ENCODE data around the gene TLR9. TPM values are rescaled to one million over a fixed set of nuclear protein-coding genes. Genes with fewer than 3 reads are reported as not detected.
A peak's percentile ranks its signal among the peaks of the same experiment; 100 is the strongest.

Gene TLR9
- total and polyA plus RNA-seq, 3 donors from 2014 or later, result 0.08 to 0.25 (median 0.20) TPM

DNA sequence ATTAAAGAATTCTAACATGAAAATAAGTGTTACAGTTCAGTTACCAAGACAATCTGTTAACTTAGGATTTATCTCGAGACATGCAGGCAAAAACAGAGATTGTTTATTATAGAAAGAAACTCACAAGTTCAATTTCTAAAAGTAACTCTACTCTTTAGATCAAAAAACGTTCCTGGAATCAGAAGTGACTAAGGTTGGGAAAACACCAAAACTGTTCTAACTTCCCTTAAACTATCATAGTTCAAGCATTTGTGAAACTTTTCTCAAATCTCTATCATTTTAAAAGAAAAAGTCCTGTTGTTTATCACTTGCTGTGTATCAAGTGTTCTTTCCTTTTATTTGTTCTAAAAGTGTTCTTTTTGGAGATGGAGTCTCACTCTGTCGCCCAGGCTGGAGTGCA lies 44.3 kb upstream of the TLR9 start:
- Histone ChIP-seq H3K36me3 (ENCODE audit: low read depth, missing control alignments) (peaks cover 4% of the 10 kb centered on the region), H3K27me3 (no peaks in the 10 kb centered on the region), H3K4me3 (no peak overlapping the region), H3K9me3 (no peaks in the 10 kb centered on the region), H3K27ac (peak overlapping the region in 1 of 2 donors; percentile 47), H3K4me1 (peaks cover 40% of the 10 kb centered on the region)
- no peak for DNase-seq
- 32 to 50% methylated on average over 3 of the region's 3 CpGs for WGBS, 2 donors
- intact Hi-C loops (cut with DNase I; ENCODE audit: low total_unique reads), result no loop called here
- TF ChIP-seq POLR2A (IDR thresholded peaks at IDR 0.05) (no peak), CTCF (IDR thresholded peaks at IDR 0.05) (no peak)

DNA sequence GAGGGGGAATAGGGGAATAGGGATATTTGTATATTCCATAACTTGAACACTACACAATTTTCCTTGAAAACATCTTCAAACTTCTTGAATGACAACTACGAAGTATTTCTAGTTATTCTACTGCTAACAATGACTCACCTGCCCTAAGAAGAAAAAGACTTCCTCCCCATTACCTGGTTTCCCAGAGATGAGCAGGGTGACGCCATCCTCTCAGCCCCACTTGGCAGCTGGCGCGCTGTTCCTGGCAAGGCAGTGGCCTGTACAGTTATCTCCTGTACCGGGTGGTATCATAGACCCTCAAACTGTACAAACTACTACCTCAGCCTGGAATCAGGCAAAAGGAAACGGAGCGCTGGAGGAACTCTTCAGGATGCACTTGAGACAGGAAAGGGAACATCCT lies 42.6 kb upstream of the TLR9 start:
- no peak for DNase-seq
- 80 to 84% methylated on average over 7 of the region's 7 CpGs for WGBS, 2 donors
- Histone ChIP-seq H3K4me3 (no peak overlapping the region), H3K9me3 (no peaks in the 10 kb centered on the region), H3K27me3 (no peaks in the 10 kb centered on the region), H3K4me1 (peaks cover 35% of the 10 kb centered on the region), H3K27ac (no peak overlapping the region), H3K36me3 (ENCODE audit: low read depth, missing control alignments) (no peaks in the 10 kb centered on the region)
- intact Hi-C loops (cut with DNase I; ENCODE audit: low total_unique reads), result no loop called here
- no peak for TF ChIP-seq CTCF (IDR thresholded peaks at IDR 0.05)
- TF ChIP-seq POLR2A (IDR thresholded peaks at IDR 0.05), result no peak

DNA sequence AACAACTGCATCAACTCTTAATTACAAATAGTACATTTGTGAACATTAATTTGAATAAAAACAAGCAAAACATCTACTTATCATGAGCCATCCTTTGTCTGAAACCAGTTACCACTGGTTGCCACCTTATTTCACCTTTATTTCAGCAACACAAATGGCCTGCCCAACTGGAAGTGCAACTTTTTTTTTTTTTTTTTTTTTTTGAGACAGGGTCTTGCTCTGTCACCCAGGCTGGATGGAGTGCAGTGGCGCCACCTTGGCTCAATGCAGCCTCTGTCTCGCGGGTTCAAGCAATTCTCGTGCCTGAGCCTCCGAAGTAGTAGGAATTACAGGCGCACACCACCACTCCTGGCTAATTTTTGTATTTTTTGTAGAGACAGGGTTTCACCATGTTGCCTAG lies 39.9 kb upstream of the TLR9 start:
- Histone ChIP-seq H3K9me3 (no peaks in the 10 kb centered on the region), H3K4me3 (no peak overlapping the region), H3K4me1 (peaks cover 13% of the 10 kb centered on the region), H3K27ac (no peak overlapping the region), H3K36me3 (ENCODE audit: low read depth, missing control alignments) (no peaks in the 10 kb centered on the region), H3K27me3 (no peaks in the 10 kb centered on the region)
- DNase-seq, result no peak
- intact Hi-C loops (cut with DNase I; ENCODE audit: low total_unique reads), result no loop called here
- no peak for TF ChIP-seq POLR2A (IDR thresholded peaks at IDR 0.05)
- no peak for TF ChIP-seq CTCF (IDR thresholded peaks at IDR 0.05)
- WGBS, 2 donors, result 85 to 91% methylated on average over 6 of the region's 6 CpGs

DNA sequence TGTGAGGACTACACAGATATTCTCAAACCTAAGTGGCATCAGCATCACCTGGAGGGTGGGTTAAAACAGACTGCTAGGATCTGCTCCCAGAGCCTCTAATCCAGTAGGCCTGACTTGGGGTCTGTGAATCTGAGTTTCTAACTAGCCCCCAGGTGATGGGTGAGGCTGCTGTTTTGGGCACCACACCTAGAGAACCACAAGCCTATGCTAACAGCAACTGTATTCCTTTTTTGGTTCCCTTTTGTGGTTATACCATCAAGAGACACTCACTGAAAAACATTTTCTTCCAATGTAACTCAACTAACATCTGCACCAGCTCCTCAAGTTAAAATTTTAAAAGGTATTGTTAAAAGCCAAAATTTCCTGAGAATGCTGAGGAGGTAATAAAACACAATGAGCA lies 37.0 kb upstream of the TLR9 start:
- no peak overlapping the region for H3K27ac ChIP-seq
- H3K27me3 ChIP-seq, result no peaks in the 10 kb centered on the region
- no peak for TF ChIP-seq CTCF (IDR thresholded peaks at IDR 0.05)
- no peak for TF ChIP-seq POLR2A (IDR thresholded peaks at IDR 0.05)
- no peak overlapping the region for H3K4me3 ChIP-seq
- H3K4me1 ChIP-seq, result no peaks in the 10 kb centered on the region
- no peak for DNase-seq
- H3K9me3 ChIP-seq, result no peaks in the 10 kb centered on the region
- H3K36me3 ChIP-seq (ENCODE audit: low read depth, missing control alignments), result no peaks in the 10 kb centered on the region
- intact Hi-C loops (cut with DNase I; ENCODE audit: low total_unique reads), result no loop called here

GRCh38 chr3:52259448-52259847 lies 34.0 kb upstream of the TLR9 start:
- no peaks in the 10 kb centered on the region for H3K4me1 ChIP-seq

More at GRCh38 chr3:52259448-52259847, 34.0 kb upstream of the TLR9 start:
- no peak overlapping the region for H3K27ac ChIP-seq
- intact Hi-C loops (cut with DNase I; ENCODE audit: low total_unique reads), result no loop called here
- H3K4me3 ChIP-seq, result no peak overlapping the region
- H3K36me3 ChIP-seq (ENCODE audit: low read depth, missing control alignments), result no peaks in the 10 kb centered on the region
- TF ChIP-seq CTCF (IDR thresholded peaks at IDR 0.05) (no peak), POLR2A (IDR thresholded peaks at IDR 0.05) (no peak)
- no peaks in the 10 kb centered on the region for H3K9me3 ChIP-seq
- 87 to 88% methylated on average over 4 of the region's 4 CpGs for WGBS, 2 donors
- H3K27me3 ChIP-seq, result no peaks in the 10 kb centered on the region
- no peak for DNase-seq

All from testis (tissue), 3 donors.